Measurements from ENCODE around the gene TBX15.

DNA sequence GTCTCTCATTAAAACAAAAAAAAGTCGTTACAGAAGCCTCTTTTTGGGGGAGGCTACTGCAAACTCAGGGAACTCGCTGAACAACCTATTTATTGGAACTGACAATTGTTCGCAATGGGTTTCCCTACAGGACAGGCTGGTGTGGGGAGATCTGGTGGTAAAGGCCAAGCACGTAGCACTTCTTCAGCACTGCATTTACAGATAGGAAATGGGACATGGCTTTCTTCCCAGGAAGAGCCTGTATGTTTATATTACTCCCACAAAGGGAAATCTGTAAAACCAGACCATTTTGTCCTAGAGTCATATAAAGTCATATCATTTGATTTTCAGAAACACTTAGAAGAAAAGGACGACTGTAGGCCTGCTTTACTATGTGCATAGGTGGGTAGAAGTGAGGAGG lies 38.8 kb upstream of the TBX15 start:
- no peak for TF ChIP-seq CTCF (conservative IDR thresholded peaks at IDR 0.05)
- TF ChIP-seq ZFX (IDR thresholded peaks at IDR 0.05): no peak
